Measurements from ENCODE around the gene HAO1.
"Not testable (repeated sequence)": the region's sequence is repeated elsewhere in the genome, so short reads cannot be mapped to it uniquely, and the experiment has no call there.

The HAO1 gene

GRCh38 chr20:7850775-7851490, 89.3 kb downstream of the HAO1 start:
- no peak for DNase-seq

GRCh38 chr20:7849675-7850074, 90.6 kb downstream of the HAO1 start:
- DNase-seq, result no peak

- no peak for DNase-seq
These were observed 91.9 kb downstream of the HAO1 start for GRCh38 chr20:7848351-7848750.

- DNase-seq, result no peak
These were observed 96.6 kb downstream of the HAO1 start for GRCh38 chr20:7843613-7844012.

- no peak for DNase-seq
These were observed 98.3 kb downstream of the HAO1 start for GRCh38 chr20:7841971-7842310.

GRCh38 chr20:7841291-7841970, 98.8 kb downstream of the HAO1 start:
- no peak for DNase-seq

GRCh38 chr20:7836076-7836475, 104.2 kb downstream of the HAO1 start:
- DNase-seq, result no peak

GRCh38 chr20:7834441-7834840, 105.8 kb downstream of the HAO1 start:
- DNase-seq, result not testable (repeated sequence)

Measured in activated CD4-positive, alpha-beta T cell treated with anti-CD3 and anti-CD28 coated beads, Interleukin-2, amount 50 U/mL, for 16 hours (primary cell).